ENCODE measurements around the gene EIF2B2. TPM values are rescaled to one million over a fixed set of nuclear protein-coding genes. Genes with fewer than 3 reads are reported as not detected.

Gene EIF2B2
- total RNA-seq, 4 donors from 2014 or later = 23.3 to 58.0 (median 45.9) TPM

- intact Hi-C loops (cut with DNase I) = loop anchor here (5.0 to 10.0 kb wide), 2 partner anchors 56 to 81 kb away; no protein-coding TSS in a partner anchor
- Histone ChIP-seq H3K27ac (replicated peaks in 1 of 4) (peak overlapping the region; percentile 81 to 87 (median 82)), H3K36me3 (peaks cover 15 to 39% (median 37%) of the 10 kb centered on the region in 4 donors), H3K4me3 (peak overlapping the region; percentile 77 to 92 (median 82)), H3K9me3 (no peaks in the 10 kb centered on the region), H3K4me1 (peaks cover 15 to 34% (median 25%) of the 10 kb centered on the region in 4 donors), H3K27me3 (no peaks in the 10 kb centered on the region)
- TF ChIP-seq POLR2A (IDR thresholded peaks at IDR 0.05; ENCODE audit: low read depth) = no peak
- no peak for TF ChIP-seq CTCF (IDR thresholded peaks at IDR 0.05)
- no peak for TF ChIP-seq EP300 (IDR thresholded peaks at IDR 0.05)
- no peak for TF ChIP-seq POLR2AphosphoS5 (IDR thresholded peaks at IDR 0.05)
- no peak for DNase-seq (ENCODE audit: extremely low spot score)
- 16% methylated on average over 10 of the region's 18 CpGs for WGBS
Observed at GRCh38 chr14:75003250-75004027, 718 bp downstream of the EIF2B2 start.

GRCh38 chr14:75005357-75005756 is 2.6 kb downstream of the EIF2B2 start:
- no peak for TF ChIP-seq CTCF (IDR thresholded peaks at IDR 0.05)
- TF ChIP-seq POLR2A (IDR thresholded peaks at IDR 0.05; ENCODE audit: low read depth) = no peak
- TF ChIP-seq EP300 (IDR thresholded peaks at IDR 0.05) = no peak
- TF ChIP-seq POLR2AphosphoS5 (IDR thresholded peaks at IDR 0.05) = no peak
- intact Hi-C loops (cut with DNase I) = loop anchor here (10.0 kb wide), 1 partner anchor 79 kb away; no protein-coding TSS in a partner anchor
- no peak overlapping the region for H3K27ac ChIP-seq (replicated peaks in 1 of 4)
- H3K9me3 ChIP-seq = no peaks in the 10 kb centered on the region
- peaks cover 23 to 58% (median 54%) of the 10 kb centered on the region in 4 donors for H3K36me3 ChIP-seq
- 81% methylated on average over 3 of the region's 3 CpGs for WGBS
- no peak for DNase-seq (ENCODE audit: extremely low spot score)
- H3K4me1 ChIP-seq = peaks cover 15 to 34% (median 25%) of the 10 kb centered on the region in 4 donors
- H3K27me3 ChIP-seq = no peaks in the 10 kb centered on the region
- no peak overlapping the region for H3K4me3 ChIP-seq

- no peak overlapping the region for H3K4me3 ChIP-seq
- H3K27me3 ChIP-seq = no peaks in the 10 kb centered on the region
- no peak for TF ChIP-seq POLR2AphosphoS5 (IDR thresholded peaks at IDR 0.05)
- TF ChIP-seq EP300 (IDR thresholded peaks at IDR 0.05) = no peak
- TF ChIP-seq CTCF (IDR thresholded peaks at IDR 0.05) = no peak
- no peak for DNase-seq (ENCODE audit: extremely low spot score)
- H3K36me3 ChIP-seq = peaks cover 32 to 84% (median 72%) of the 10 kb centered on the region in 4 donors
- intact Hi-C loops (cut with DNase I) = loop anchor here (10.0 kb wide), 1 partner anchor 76 kb away; no protein-coding TSS in a partner anchor
- H3K27ac ChIP-seq (replicated peaks in 1 of 4) = no peak overlapping the region
- no peaks in the 10 kb centered on the region for H3K9me3 ChIP-seq
- H3K4me1 ChIP-seq = peaks cover 21 to 33% (median 30%) of the 10 kb centered on the region in 4 donors
- 87% methylated on average over 4 of the region's 4 CpGs for WGBS
Observed at GRCh38 chr14:75009176-75009575, 6.5 kb downstream of the EIF2B2 start.

GRCh38 chr14:75010472-75011093 is 7.9 kb downstream of the EIF2B2 start:
- Histone ChIP-seq H3K36me3 (peaks cover 36 to 88% (median 76%) of the 10 kb centered on the region in 4 donors), H3K9me3 (no peaks in the 10 kb centered on the region), H3K27ac (replicated peaks in 1 of 4) (peak overlapping the region in 3 of 4 donors; percentile 29 to 50 (median 36)), H3K27me3 (no peaks in the 10 kb centered on the region), H3K4me1 (peaks cover 16 to 21% (median 19%) of the 10 kb centered on the region in 4 donors), H3K4me3 (no peak overlapping the region)
- WGBS = 96% methylated on average over 4 of the region's 4 CpGs
- intact Hi-C loops (cut with DNase I) = no loop called here
- no peak for DNase-seq (ENCODE audit: extremely low spot score)
- TF ChIP-seq CTCF (IDR thresholded peaks at IDR 0.05) = no peak
- TF ChIP-seq POLR2AphosphoS5 (IDR thresholded peaks at IDR 0.05) = no peak
- TF ChIP-seq POLR2A (IDR thresholded peaks at IDR 0.05; ENCODE audit: low read depth) = no peak
- TF ChIP-seq EP300 (IDR thresholded peaks at IDR 0.05) = no peak
